ENCODE measurements around the gene ZSCAN31. TPM values are rescaled to one million over a fixed set of nuclear protein-coding genes. Genes with fewer than 3 reads are reported as not detected.

The ZSCAN31 gene
- total and polyA plus RNA-seq, 2 of the 8 experiments (the other 6 are each of a cell fraction or from before 2014, with no cell fraction given), result 1.9 to 7.0 TPM

DNA sequence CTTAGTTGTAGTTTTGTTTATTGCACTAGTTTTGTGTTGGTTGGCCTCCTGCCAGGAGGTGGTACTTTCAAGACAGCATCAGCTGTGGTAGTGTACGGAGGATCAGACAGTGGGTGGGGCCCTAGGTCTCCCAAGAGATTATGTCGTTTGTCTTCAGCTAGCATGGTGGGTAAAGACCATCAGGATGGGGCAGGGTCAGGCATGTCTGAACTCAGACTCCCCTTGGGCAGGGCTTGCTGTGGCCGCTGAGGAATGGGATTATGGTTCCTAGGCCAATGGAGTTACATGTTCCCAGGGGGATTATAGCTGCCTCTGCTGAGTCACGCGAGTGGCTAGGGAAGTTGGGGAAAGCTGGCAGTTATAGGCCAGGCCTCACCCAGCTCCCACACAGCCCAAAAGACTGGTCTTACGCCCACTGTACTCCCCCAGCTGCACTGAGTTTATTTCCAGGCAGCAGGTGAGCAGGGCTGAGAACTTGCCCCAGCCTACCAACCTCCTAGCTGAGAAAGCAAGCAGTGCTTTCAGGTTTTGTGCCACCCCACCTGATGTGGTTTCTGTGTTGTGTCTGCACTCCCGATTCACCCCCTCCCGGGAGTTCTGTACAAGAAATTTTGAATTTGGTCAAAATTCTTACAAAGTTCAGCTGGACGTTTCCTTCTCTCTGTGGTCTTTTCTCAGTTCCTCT lies 24.7 kb downstream of the ZSCAN31 start:
- Histone ChIP-seq H3K79me1 (ENCODE audit: low read depth, low read length) (no peaks in the 10 kb centered on the region), H4K5ac (ENCODE audit: insufficient read length, low read depth, low read length) (no peak overlapping the region), H3K4me1 (replicated peaks in 1 of 4; ENCODE audit: control insufficient read depth in 3 of 4, insufficient read depth in 4 of 4, low read length in 3 of 4) (peaks cover 0 to 1% (median 0%) of the 10 kb centered on the region in 4 experiments; a peak in 4 of 7 replicates), H3K56ac (replicated peaks; ENCODE audit: insufficient read length, low read depth, low read length) (no peak overlapping the region), H3K27me3 (replicated peaks in 1 of 4; ENCODE audit: control insufficient read depth in 3 of 4, extremely low read depth in 1 of 4, insufficient read depth in 3 of 4, low read length in 3 of 4) (no peaks in the 10 kb centered on the region), H4K20me1 (replicated peaks in 1 of 2; ENCODE audit: control insufficient read depth in 1 of 2, insufficient read depth in 2 of 2, low read length in 2 of 2) (no peaks in the 10 kb centered on the region), H3K4me3 (ENCODE audit: extremely low read depth in 1 of 4, insufficient read depth in 2 of 4, low read depth in 3 of 4, low read length in 4 of 4) (no peak overlapping the region), H3K14ac (ENCODE audit: insufficient read length) (no peak overlapping the region), H3K27ac (ENCODE audit: low read depth, low read length) (no peak overlapping the region), H3K18ac (ENCODE audit: extremely low read depth, low read length) (no peak overlapping the region; the same call in 1 of the 2 replicates), H3K79me2 (ENCODE audit: control insufficient read depth in 1 of 2, insufficient read depth in 2 of 2, low read length in 2 of 2) (no peaks in the 10 kb centered on the region), H4K8ac (ENCODE audit: extremely low read depth, insufficient read depth, low read length) (no peak overlapping the region), H3K36me3 (ENCODE audit: control insufficient read depth in 2 of 4, insufficient read depth in 4 of 4, low read length in 3 of 4) (peaks cover 0 to 2% (median 0%) of the 10 kb centered on the region in 4 experiments; a peak in 1 of 8 replicates), H2BK15ac (ENCODE audit: low read length) (0 out of 2 replicates have a peak overlapping the region, but pooled peaks have one; percentile 53), H4K91ac (replicated peaks; ENCODE audit: insufficient read length, low read length) (no peak overlapping the region), H3K4me2 (ENCODE audit: insufficient read depth in 1 of 2, low read depth in 2 of 2, low read length in 2 of 2) (no peak overlapping the region), H2BK120ac (replicated peaks; ENCODE audit: low read depth, low read length) (peak overlapping the region; percentile 54), H2BK12ac (ENCODE audit: low read depth, low read length) (0 out of 2 replicates have a peak overlapping the region, but pooled peaks have one; percentile 35), H2BK5ac (ENCODE audit: low read depth, low read length) (0 out of 2 replicates have a peak overlapping the region, but pooled peaks have one; percentile 2), H2AFZ (ENCODE audit: low read length) (no peak overlapping the region), H3K4ac (replicated peaks; ENCODE audit: insufficient read length, low read depth, low read length) (no peak overlapping the region), H3K23me2 (ENCODE audit: low read depth, low read length) (no peaks in the 10 kb centered on the region), H3K9me3 (ENCODE audit: insufficient read depth in 2 of 2, low read depth in 1 of 2, low read length in 1 of 2) (no peaks in the 10 kb centered on the region), H3K9ac (replicated peaks in 1 of 4; ENCODE audit: extremely low read depth in 1 of 4, low read depth in 3 of 4, low read length in 3 of 4) (no peak overlapping the region), H3K23ac (ENCODE audit: insufficient read length) (no peak overlapping the region), H2AK5ac (ENCODE audit: low read depth, low read length) (no peak overlapping the region), H2BK20ac (ENCODE audit: low read length) (no peak overlapping the region)
- POLR2A ChIA-PET (ENCODE audit: partially characterized antibody), result interaction anchor here (1.1 to 2.5 kb wide), 4 partner anchors 24 to 28 kb away, joined by 3 to 17 read pairs (median 6); partner anchors contain the start of gene ZSCAN31
- no peak for TF ChIP-seq BACH1 (IDR thresholded peaks at IDR 0.05; ENCODE audit: low read length)
- TF ChIP-seq CREB1 (IDR thresholded peaks at IDR 0.05), result no peak
- no peak for TF ChIP-seq E2F6 (IDR thresholded peaks at IDR 0.05)
- TF ChIP-seq RAD21 (IDR thresholded peaks at IDR 0.05 in 1 of 2, conservative IDR thresholded peaks at IDR 0.05 in 1 of 2; ENCODE audit: low read depth in 2 of 2, low read length in 2 of 2), result no peak
- no peak for TF ChIP-seq HDAC6 (IDR thresholded peaks at IDR 0.05; ENCODE audit: low read depth, low read length)
- no peak for TF ChIP-seq CBX5 (IDR thresholded peaks at IDR 0.05; ENCODE audit: low read depth, low read length)
- TF ChIP-seq POLR2AphosphoS5 (IDR thresholded peaks at IDR 0.05; ENCODE audit: low read depth, low read length), result no peak
- no peak for TF ChIP-seq JUN (IDR thresholded peaks at IDR 0.05; ENCODE audit: low read depth, low read length)
- TF ChIP-seq, protein P1, sequence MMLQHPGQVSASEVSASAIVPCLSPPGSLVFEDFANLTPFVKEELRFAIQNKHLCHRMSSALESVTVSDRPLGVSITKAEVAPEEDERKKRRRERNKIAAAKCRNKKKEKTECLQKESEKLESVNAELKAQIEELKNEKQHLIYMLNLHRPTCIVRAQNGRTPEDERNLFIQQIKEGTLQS (IDR thresholded peaks at IDR 0.05; ENCODE audit: insufficient read depth, low read depth, low read length), result no peak
- TF ChIP-seq EGR1 (IDR thresholded peaks at IDR 0.05; ENCODE audit: borderline replicate concordance, low read depth, low read length), result no peak
- no peak for DNase-seq (ENCODE audit: low read depth in 1 of 2, low spot score in 2 of 2)
- CTCF ChIA-PET (ENCODE audit: partially characterized antibody), result interaction anchor here (1.0 to 4.3 kb wide), 2 partner anchors 24 to 45 kb away, joined by 3 to 13 read pairs; no protein-coding TSS in a partner anchor
- FAIRE-seq, result no peak
- whole genome bisulfite sequencing, 2 experiments (ENCODE audit: extremely low coverage in 1 of 2, insufficient coverage in 1 of 2, insufficient read length in 1 of 2, insufficient replicate concordance in 2 of 2, low coverage in 1 of 2, low lambda C conversion rate in 2 of 2, missing lambda C conversion rate in 1 of 2), result 88% methylated on average over 9 of the region's 9 CpGs; no CpG with 5 or more reads in 1 of the 2 experiments

All from H1 (cell line).